OCI-LY7 (cell line): ENCODE measurements around the gene UBE2S. TPM values are rescaled to one million over a fixed set of nuclear protein-coding genes. Genes with fewer than 3 reads are reported as not detected.

Source experiments
- BruUV-seq: library from RNA; stranded (reverse); fragments of 400-500 nt; replicated peaks from 2 replicates; lab custom pipeline; 2021; lab: Mats Ljungman, UMichigan
- CTCF ChIA-PET: fragments of 300-600 bp; sonication (Branson Sonifier 250); formaldehyde crosslinking; loops from one replicate; lab custom pipeline; 2022; ENCODE audit warnings: antibody characterized with exemption; ENCODE audit not compliant: unreplicated experiment; lab: Charles Lee
- POLR2A ChIA-PET: fragments of 300-600 bp; sonication (Branson Sonifier 250); formaldehyde crosslinking; loops from one replicate; lab custom pipeline; 2022; ENCODE audit warnings: antibody characterized with exemption; lab: Charles Lee
- DNase-seq: peaks from one replicate; pipeline ENCODE4 v3.0.0-alpha.2; 2015; ENCODE audit warnings: low spot score
- H2AFZ ChIP-seq: fragments of 200-600 bp; sonication (generic), shearing (Covaris generic); 2 replicates; pipeline ENCODE4 v1.6.1; 2014; ENCODE audit warnings: mild to moderate bottlenecking, antibody characterized with exemption, low read length, moderate library complexity
- H3K27ac ChIP-seq: fragments of 200-600 bp; sonication (generic); 2 replicates; pipeline ENCODE4 v1.5.1; 2014; ENCODE audit warnings: mixed run types, low read depth, mild to moderate bottlenecking, moderate library complexity, low read length, inconsistent platforms; ENCODE audit not compliant: poor library complexity, severe bottlenecking
- H3K36me3 ChIP-seq: fragments of 200-600 bp; sonication (generic); 2 replicates; pipeline ENCODE4 v1.6.1; 2014; ENCODE audit warnings: mild to moderate bottlenecking, antibody characterized with exemption, low read length, moderate library complexity, mixed read lengths; ENCODE audit not compliant: insufficient read depth
- H3K4me1 ChIP-seq: fragments of 200-600 bp; sonication (generic); 2 replicates; pipeline ENCODE4 v1.5.1; 2014; ENCODE audit warnings: mild to moderate bottlenecking, low read length; ENCODE audit not compliant: insufficient read depth, poor library complexity, severe bottlenecking
- H3K4me2 ChIP-seq: fragments of 200-600 bp; sonication (generic); 2 replicates; pipeline ENCODE4 v1.6.1; 2014; ENCODE audit warnings: mild to moderate bottlenecking, low read length
- H3K4me3 ChIP-seq: fragments of 200-600 bp; sonication (generic); 2 replicates; pipeline ENCODE4 v1.5.1; 2014; ENCODE audit warnings: mild to moderate bottlenecking, low read depth, low read length; ENCODE audit not compliant: poor library complexity, severe bottlenecking
- H3K79me2 ChIP-seq: fragments of 200-600 bp; sonication (generic); 2 replicates; pipeline ENCODE4 v1.6.1; 2016; ENCODE audit warnings: low read depth, mild to moderate bottlenecking, low read length, moderate library complexity, mixed read lengths; ENCODE audit not compliant: insufficient read depth
- H3K9me2 ChIP-seq: fragments of 200-600 bp; sonication (generic); 2 replicates; pipeline ENCODE4 v1.6.1; 2016; ENCODE audit warnings: mild to moderate bottlenecking, low read length, mixed read lengths; ENCODE audit not compliant: insufficient read depth
- H3K9me3 ChIP-seq: fragments of 200-600 bp; sonication (generic); 2 replicates; pipeline ENCODE4 v1.6.1; 2014; ENCODE audit warnings: mild to moderate bottlenecking, mixed run types, low read length, mixed read lengths
- H4K20me1 ChIP-seq: fragments of 200-600 bp; sonication (generic); 2 replicates; pipeline ENCODE4 v1.6.1; 2014; ENCODE audit warnings: mild to moderate bottlenecking, antibody characterized with exemption, low read length, moderate library complexity, mixed read lengths; ENCODE audit not compliant: insufficient read depth
- EZH2phosphoT487 ChIP-seq: fragments of 200-600 bp; sonication (generic); IDR thresholded peaks from 2 replicates; pipeline ENCODE4 v1.6.1; 2018; ENCODE audit warnings: low read depth, borderline replicate concordance, mild to moderate bottlenecking, mixed run types, antibody characterized with exemption, low read length, moderate library complexity, mixed read lengths
- intact Hi-C: fragments of 100-400 bp; cut with micrococcal nuclease; formaldehyde crosslinking; loops from one replicate; pipeline ENCODE4 v1.10.0; 2022; ENCODE audit not compliant: unreplicated experiment
- total RNA-seq, 2 experiments: library from RNA; depleted of rRNA in 1 of 2; stranded (reverse); fragments of >200 nt in 1 of 2; shearing (Covaris generic) in 1 of 2; gene quantifications; 2 replicates each; pipeline ENCODE4 v1.2.3, GENCODE V29; 2014 to 2022
- TF ChIP-seq, protein P1 (sequence below): fragments of 200-600 bp; sonication (generic); conservative IDR thresholded peaks from 2 replicates; pipeline ENCODE4 v1.5.1; 2014; ENCODE audit warnings: mild to moderate bottlenecking, antibody characterized with exemption, low read length, moderate library complexity, mixed read lengths

Gene UBE2S
- total RNA-seq, 2 experiments from 2014 or later: 285 to 682 TPM

DNA sequence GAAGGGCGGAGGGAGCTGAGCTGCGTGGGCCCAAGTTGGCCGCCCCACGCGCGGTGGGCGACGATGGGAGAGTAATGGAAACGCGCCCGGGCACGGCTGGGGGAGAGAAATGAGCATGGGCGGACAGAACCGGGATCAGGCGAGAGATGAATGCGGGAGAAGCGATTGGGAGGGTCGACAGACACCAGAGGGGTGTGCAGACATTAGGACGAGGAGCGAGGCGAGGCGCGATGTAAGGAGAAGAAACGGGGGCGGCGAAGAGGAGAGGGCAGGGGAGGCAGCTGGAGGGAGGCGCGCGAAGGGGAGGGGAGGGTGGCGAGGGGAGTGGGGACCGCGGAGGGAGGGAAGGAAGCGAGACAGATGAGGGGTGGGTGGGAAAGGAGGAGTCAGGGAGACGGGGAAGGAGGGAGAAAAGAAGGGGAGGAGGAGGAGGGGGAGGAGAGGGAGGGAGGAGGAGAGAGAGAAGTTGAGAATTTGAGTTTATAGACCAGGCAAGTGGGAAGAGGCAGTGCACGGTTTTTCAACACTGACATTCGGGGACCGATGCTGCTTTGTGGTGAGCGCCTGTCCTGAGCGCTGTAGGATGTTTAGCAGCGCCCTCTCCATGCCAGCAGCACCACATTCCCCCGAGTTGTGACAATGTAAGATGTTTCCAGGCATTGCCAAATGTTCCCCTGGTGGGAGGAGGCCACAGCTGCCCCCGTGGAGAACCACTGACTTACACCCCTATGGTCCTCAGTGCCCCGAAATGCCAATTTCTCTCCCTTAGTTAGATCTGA lies 35.6 kb upstream of the UBE2S start, which contains the start of gene SHISA7:
Gene SHISA7, minus strand, starts transcription at position 256 of the 779 bp plus-strand sequence. CDS start 437 bp downstream, outside the sequence.
- Histone ChIP-seq H2AFZ (no peak within 1 kb of the TSS), H3K36me3 (no peaks in the 10 kb centered on the region), H3K4me2 (no peak within 1 kb of the TSS), H3K9me2 (no peaks in the 10 kb centered on the region), H3K79me2 (no peaks in the 10 kb centered on the region), H3K9me3 (no peaks in the 10 kb centered on the region), H3K4me3 (no peak within 1 kb of the TSS), H3K27ac (no peak within 1 kb of the TSS), H4K20me1 (no peaks in the 10 kb centered on the region), H3K4me1 (no peaks in the 10 kb centered on the region)
- CTCF ChIA-PET: no interaction called here
- no peak for DNase-seq
- intact Hi-C loops: no loop called here
- no TSS peak for BruUV-seq
- POLR2A ChIA-PET: no interaction called here
- TF ChIP-seq, protein P1, sequence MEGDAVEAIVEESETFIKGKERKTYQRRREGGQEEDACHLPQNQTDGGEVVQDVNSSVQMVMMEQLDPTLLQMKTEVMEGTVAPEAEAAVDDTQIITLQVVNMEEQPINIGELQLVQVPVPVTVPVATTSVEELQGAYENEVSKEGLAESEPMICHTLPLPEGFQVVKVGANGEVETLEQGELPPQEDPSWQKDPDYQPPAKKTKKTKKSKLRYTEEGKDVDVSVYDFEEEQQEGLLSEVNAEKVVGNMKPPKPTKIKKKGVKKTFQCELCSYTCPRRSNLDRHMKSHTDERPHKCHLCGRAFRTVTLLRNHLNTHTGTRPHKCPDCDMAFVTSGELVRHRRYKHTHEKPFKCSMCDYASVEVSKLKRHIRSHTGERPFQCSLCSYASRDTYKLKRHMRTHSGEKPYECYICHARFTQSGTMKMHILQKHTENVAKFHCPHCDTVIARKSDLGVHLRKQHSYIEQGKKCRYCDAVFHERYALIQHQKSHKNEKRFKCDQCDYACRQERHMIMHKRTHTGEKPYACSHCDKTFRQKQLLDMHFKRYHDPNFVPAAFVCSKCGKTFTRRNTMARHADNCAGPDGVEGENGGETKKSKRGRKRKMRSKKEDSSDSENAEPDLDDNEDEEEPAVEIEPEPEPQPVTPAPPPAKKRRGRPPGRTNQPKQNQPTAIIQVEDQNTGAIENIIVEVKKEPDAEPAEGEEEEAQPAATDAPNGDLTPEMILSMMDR: no peak
- TF ChIP-seq EZH2phosphoT487: no peak

DNA sequence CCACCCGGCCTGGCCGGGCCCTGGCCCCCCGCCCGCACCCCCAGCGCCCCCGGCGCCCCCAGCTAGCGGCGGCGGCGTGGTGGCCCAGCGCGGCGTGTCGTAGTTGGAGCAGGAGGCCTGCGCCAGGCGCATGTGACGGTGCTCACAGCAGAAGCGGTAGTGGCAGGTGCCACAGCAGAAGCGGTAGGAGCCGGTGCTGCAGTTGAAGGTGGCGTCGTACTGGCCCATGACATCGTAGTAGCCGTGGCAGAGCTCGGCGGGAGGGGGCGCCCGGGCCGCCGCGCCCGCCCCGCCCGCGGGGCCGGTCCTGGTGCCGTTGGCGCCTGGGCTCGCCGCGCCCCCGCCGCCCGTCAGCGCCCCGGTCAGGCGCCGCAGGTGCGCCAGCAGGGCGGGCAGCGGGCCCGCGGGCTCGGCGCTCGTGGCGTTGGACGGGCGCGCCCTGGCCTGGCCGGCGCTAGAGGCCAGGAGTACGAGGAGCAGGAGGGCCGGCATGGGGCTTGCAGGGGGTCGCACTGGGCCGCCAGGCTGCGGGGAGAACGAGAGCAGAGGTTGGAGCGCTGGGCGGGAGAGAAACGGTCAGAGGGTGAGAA lies 34.9 kb upstream of the UBE2S start:
- no peak for TF ChIP-seq EZH2phosphoT487
- TF ChIP-seq, protein P1: no peak
- Histone ChIP-seq H3K36me3 (no peaks in the 10 kb centered on the region), H3K4me1 (no peaks in the 10 kb centered on the region), H2AFZ (no peak overlapping the region), H4K20me1 (no peaks in the 10 kb centered on the region), H3K9me3 (no peaks in the 10 kb centered on the region), H3K79me2 (no peaks in the 10 kb centered on the region), H3K27ac (no peak overlapping the region), H3K9me2 (no peaks in the 10 kb centered on the region), H3K4me2 (no peak overlapping the region), H3K4me3 (no peak overlapping the region)
- DNase-seq: no peak
- ChIA-PET CTCF (no interaction called here), POLR2A (no interaction called here)
- intact Hi-C loops: no loop called here
- no TSS peak for BruUV-seq
